GM06990 (cell line): ENCODE results near the gene BTRC.

Source experiments
- DNase-seq: peaks from one replicate; pipeline ENCODE4 v3.0.0-alpha.2; 2011; ENCODE audit not compliant: insufficient read length; ENCODE audit errors: extremely low read depth
- H3K27me3 ChIP-seq: replicated peaks from 2 replicates; pipeline ENCODE4 v1.6.0; 2011; ENCODE audit warnings: low read length; ENCODE audit not compliant: control insufficient read depth, insufficient read depth
- H3K36me3 ChIP-seq: 2 replicates; pipeline ENCODE4 v1.5.1; 2011; ENCODE audit warnings: low read length; ENCODE audit not compliant: control insufficient read depth, insufficient read depth
- H3K4me3 ChIP-seq: replicated peaks from 2 replicates; pipeline ENCODE4 v1.5.1; 2011; ENCODE audit warnings: low read depth, mild to moderate bottlenecking, control low read depth, low read length
- CTCF ChIP-seq: IDR thresholded peaks from 2 replicates; pipeline ENCODE4 v1.5.1; 2011; ENCODE audit warnings: low read length, control low read depth, mild to moderate bottlenecking, inconsistent platforms; ENCODE audit not compliant: insufficient read depth, poor library complexity, severe bottlenecking

Gene BTRC

GRCh38 chr10:101511938-101512337 lies 158.0 kb downstream of the BTRC start:
- no peak for TF ChIP-seq CTCF
- Histone ChIP-seq H3K27me3 (no peaks in the 10 kb centered on the region), H3K36me3 (no peaks in the 10 kb centered on the region), H3K4me3 (no peak overlapping the region)
- no peak for DNase-seq

- TF ChIP-seq CTCF: no peak
- H3K27me3 ChIP-seq: no peaks in the 10 kb centered on the region
- H3K4me3 ChIP-seq: no peak overlapping the region
- no peaks in the 10 kb centered on the region for H3K36me3 ChIP-seq
- no peak for DNase-seq
These were observed 158.8 kb downstream of the BTRC start for GRCh38 chr10:101512738-101513137.

- TF ChIP-seq CTCF: no peak
- no peaks in the 10 kb centered on the region for H3K27me3 ChIP-seq
- H3K4me3 ChIP-seq: no peak overlapping the region
- no peaks in the 10 kb centered on the region for H3K36me3 ChIP-seq
- no peak for DNase-seq
These were observed 159.8 kb downstream of the BTRC start for GRCh38 chr10:101513733-101514132.

GRCh38 chr10:101525848-101526247 lies 171.9 kb downstream of the BTRC start:
- H3K4me3 ChIP-seq: no peak overlapping the region
- DNase-seq: no peak
- no peaks in the 10 kb centered on the region for H3K36me3 ChIP-seq
- H3K27me3 ChIP-seq: no peaks in the 10 kb centered on the region
- TF ChIP-seq CTCF: no peak

- H3K36me3 ChIP-seq: no peaks in the 10 kb centered on the region; the same call in 1 of the 2 replicates
- no peak overlapping the region for H3K4me3 ChIP-seq
- DNase-seq: no peak
- no peak for TF ChIP-seq CTCF
- H3K27me3 ChIP-seq: no peaks in the 10 kb centered on the region
These were observed 175.2 kb downstream of the BTRC start for GRCh38 chr10:101529207-101529606.
